Activated T-cell treated with anti-CD3 and anti-CD28 coated beads, Interleukin-2, amount 50 U/mL, for 24 hours (primary cell): ENCODE results near the gene USP34.

Source experiments
- DNase-seq: peaks from one replicate; pipeline ENCODE4 v3.0.0-alpha.2; 2020
- H3K27ac Mint-ChIP-seq: 2 replicates; pipeline ENCODE4 v1.8.0; 2020; ENCODE audit warnings: mild to moderate bottlenecking, mixed read lengths
- H3K27me3 Mint-ChIP-seq: 2 replicates; pipeline ENCODE4 v1.8.0; 2020; ENCODE audit warnings: mixed read lengths
- H3K36me3 Mint-ChIP-seq: 2 replicates; pipeline ENCODE4 v1.8.0; 2020; ENCODE audit warnings: low read depth, mixed read lengths
- H3K4me1 Mint-ChIP-seq: 2 replicates; pipeline ENCODE4 v1.8.0; 2020; ENCODE audit warnings: low read depth, mixed read lengths
- H3K4me3 Mint-ChIP-seq: 2 replicates; pipeline ENCODE4 v1.8.0; 2020; ENCODE audit warnings: mild to moderate bottlenecking, moderate library complexity, mixed read lengths
- H3K9me3 Mint-ChIP-seq: 2 replicates; pipeline ENCODE4 v1.8.0; 2020; ENCODE audit warnings: mixed read lengths

USP34 gene

DNA sequence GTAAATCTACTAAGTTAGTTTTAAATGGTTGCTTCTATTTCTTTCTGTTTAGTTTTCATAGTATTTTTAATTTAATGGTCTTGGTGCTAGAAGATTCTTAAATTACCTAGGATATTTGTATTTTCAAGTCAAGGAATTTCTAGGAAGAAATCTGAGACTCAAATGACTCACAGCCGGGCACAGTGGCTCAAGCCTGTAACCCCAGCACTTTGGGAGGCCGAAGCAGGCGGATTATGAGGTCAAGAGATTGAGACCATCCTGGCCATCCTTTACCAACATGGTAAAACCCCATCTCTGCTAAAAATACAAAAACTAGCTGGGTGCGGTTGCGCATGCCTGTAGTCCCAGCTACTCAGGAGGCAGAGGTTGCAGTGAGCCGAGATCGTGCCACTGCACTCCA lies 213.4 kb downstream of the USP34 start:
- DNase-seq: no peak
- H3K36me3 Mint-ChIP-seq: peaks cover 85% of the 10 kb centered on the region
- H3K9me3 Mint-ChIP-seq: no peaks in the 10 kb centered on the region
- H3K27me3 Mint-ChIP-seq: no peaks in the 10 kb centered on the region
- H3K27ac Mint-ChIP-seq: peak overlapping the region; percentile 23
- no peak overlapping the region for H3K4me3 Mint-ChIP-seq
- peaks cover 16% of the 10 kb centered on the region for H3K4me1 Mint-ChIP-seq

DNA sequence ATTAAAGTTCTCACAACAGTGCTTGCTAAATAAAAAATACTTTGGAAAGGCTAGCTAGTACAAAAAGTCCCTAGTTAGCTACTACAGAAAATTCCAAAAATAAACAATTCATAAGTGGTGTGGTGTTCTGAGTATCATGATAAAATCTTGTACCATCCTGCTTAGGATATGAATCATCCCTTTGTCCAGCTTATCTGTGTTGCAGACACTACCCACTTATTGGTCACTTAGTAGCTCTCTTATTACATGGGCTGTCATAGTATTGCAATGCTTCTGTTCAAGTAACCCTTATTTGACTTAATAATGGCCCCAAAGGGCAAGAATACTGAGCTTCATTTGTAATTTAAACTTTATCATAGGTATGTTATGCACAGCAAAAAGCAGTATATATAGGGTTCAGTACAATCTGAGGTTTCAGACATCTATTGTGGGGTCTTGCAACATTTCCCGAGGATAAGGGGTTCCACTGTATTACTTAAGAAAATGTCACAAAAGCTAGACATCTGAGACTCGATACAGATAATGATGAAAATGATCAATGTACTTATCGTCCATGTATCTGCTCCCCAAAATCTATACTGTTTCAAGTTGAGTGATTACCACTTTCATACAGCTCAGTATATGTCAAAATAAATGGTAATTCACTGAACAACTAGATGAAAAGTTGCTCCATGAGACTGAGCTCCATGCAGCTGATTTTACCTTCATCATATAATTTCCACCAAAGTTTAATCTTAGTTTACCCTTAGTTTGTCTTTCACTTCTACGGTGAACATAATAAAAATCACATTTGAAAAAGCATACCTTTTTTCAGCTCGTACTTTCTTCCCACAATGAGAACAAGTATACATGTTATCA lies 215.1 kb downstream of the USP34 start:
- Mint-ChIP-seq H3K36me3 (peaks cover 84% of the 10 kb centered on the region), H3K4me3 (no peak overlapping the region), H3K27me3 (no peaks in the 10 kb centered on the region), H3K27ac (peak overlapping the region; percentile 56), H3K9me3 (no peaks in the 10 kb centered on the region), H3K4me1 (peaks cover 15% of the 10 kb centered on the region)
- DNase-seq: no peak

DNA sequence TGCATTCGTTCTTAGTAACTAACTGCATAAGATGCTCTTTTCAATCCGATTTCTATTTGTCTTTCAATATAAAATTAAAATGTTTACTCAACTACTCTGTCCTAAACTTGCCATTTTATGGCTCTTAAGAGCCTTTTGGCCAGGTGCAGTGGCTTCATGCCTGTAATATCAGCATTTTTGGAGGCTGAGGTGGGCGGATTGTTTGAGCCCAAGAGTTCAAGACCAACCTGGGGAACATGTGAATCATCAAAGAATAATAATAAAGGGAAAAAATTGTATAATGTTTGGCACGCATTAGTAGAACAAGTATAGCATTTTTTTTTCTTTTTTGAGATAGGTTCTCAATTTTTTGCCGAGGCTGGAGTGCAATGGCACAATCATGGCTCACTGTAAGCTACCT lies 216.4 kb downstream of the USP34 start:
- Mint-ChIP-seq H3K27me3 (no peaks in the 10 kb centered on the region), H3K36me3 (peaks cover 90% of the 10 kb centered on the region), H3K27ac (no peak overlapping the region), H3K4me1 (peaks cover 15% of the 10 kb centered on the region), H3K4me3 (no peak overlapping the region), H3K9me3 (no peaks in the 10 kb centered on the region)
- no peak for DNase-seq

DNA sequence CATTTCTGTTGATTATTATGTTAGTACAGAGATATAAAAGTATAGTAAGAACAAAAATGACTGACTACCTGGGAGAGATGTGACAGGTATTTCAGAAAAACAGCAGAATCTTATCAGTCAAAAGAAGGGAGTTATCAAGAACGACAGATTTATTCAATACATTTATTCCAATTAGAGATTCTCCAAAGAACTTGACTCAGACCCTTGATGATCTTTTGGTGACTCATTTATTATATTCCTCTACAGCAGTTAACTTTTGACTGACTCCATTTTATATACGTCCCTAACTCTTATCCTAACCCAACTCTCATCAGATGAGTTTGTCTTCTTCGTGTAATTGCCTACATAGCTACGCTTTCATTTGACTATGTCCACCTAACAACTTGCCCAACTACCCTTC lies 217.8 kb downstream of the USP34 start:
- no peak for DNase-seq

DNA sequence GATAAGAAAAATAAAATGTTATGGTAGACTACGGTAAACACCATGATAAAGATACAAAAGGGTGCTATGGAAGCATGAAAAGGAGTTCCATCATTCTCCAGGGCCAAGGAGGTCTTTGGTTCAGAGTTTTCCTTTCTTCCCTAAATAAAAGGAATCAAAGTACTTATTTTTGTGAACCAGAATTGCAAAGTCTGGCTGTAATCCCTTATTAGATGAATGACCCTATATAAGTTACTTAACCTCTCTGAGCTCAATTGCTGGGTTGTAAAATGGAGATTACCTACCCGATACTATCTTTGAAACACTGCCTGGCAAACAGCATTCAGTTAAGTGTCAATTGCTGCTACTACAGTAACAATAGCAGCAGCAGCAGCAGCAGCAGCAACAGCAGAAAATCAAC lies 218.9 kb downstream of the USP34 start:
- no peak for DNase-seq
- Mint-ChIP-seq H3K4me3 (no peak overlapping the region), H3K9me3 (no peaks in the 10 kb centered on the region), H3K4me1 (peaks cover 15% of the 10 kb centered on the region), H3K27ac (no peak overlapping the region), H3K36me3 (peaks cover 89% of the 10 kb centered on the region), H3K27me3 (no peaks in the 10 kb centered on the region)

More for the DNA sequence above, 217.8 kb downstream of the USP34 start:
- Mint-ChIP-seq H3K4me1 (peaks cover 15% of the 10 kb centered on the region), H3K27ac (peak overlapping the region; percentile 64), H3K27me3 (no peaks in the 10 kb centered on the region), H3K36me3 (peaks cover 89% of the 10 kb centered on the region), H3K4me3 (no peak overlapping the region), H3K9me3 (no peaks in the 10 kb centered on the region)

DNA sequence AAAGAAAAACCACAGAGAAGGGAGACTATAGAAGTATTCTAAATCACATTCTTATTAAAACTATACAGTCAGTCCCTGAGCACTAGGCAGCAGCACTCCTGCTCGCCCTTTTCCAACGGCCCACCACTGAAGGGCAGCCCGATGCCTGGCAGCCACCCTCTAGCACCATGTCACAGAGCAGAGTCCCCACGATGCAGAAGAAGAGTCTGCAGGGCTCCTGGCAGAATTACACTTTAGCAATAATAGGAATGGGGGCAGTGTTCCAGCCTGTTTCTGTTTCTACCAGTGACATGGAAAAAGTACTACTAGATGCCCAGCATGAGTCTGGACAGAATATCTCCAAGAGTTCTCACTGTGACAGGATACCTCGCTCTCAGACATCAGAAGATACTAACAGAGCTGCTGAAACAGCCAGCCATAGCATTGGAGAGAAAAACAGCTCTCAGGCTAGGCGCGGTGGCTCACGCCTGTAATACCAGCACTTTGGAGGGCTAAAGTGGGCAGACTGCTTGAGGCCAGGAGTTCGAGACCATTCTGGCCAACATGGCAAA lies 221.3 kb downstream of the USP34 start:
- no peak for DNase-seq
- Mint-ChIP-seq H3K36me3 (peaks cover 83% of the 10 kb centered on the region), H3K27ac (no peak overlapping the region), H3K9me3 (no peaks in the 10 kb centered on the region), H3K4me1 (peaks cover 8% of the 10 kb centered on the region), H3K27me3 (no peaks in the 10 kb centered on the region), H3K4me3 (no peak overlapping the region)

DNA sequence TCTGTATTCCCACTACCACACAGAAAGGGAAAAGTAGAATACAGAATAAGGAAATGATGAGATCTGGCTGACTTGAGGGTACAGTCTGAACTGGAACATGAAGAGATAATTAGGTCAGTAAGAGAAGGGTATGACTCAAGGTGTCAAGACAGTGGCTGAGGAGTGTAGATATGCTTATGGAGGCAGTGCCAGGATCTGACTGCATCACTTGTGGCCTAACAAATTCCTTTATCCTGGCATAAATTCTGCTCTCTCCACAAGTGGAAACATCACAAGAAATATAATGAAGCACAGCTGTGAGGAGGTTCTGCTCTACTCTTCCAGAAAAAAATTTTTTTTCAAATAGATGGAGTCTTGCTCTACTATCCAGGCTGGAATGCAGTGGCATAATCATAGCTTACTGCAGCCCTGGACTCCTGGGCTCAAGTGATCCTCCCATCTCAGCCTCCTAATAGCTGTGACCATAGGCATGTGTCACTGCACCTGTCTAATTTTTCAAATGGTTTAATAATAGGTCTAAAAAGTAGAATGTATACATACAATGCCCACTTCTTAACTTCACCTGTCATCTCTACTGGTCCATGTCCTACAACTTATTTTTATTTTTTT lies 223.6 kb downstream of the USP34 start:
- H3K4me3 Mint-ChIP-seq: no peak overlapping the region
- no peak for DNase-seq
- H3K4me1 Mint-ChIP-seq: peaks cover 1% of the 10 kb centered on the region
- peaks cover 78% of the 10 kb centered on the region for H3K36me3 Mint-ChIP-seq
- H3K27me3 Mint-ChIP-seq: no peaks in the 10 kb centered on the region
- no peaks in the 10 kb centered on the region for H3K9me3 Mint-ChIP-seq
- peak overlapping the region; percentile 7 for H3K27ac Mint-ChIP-seq

DNA sequence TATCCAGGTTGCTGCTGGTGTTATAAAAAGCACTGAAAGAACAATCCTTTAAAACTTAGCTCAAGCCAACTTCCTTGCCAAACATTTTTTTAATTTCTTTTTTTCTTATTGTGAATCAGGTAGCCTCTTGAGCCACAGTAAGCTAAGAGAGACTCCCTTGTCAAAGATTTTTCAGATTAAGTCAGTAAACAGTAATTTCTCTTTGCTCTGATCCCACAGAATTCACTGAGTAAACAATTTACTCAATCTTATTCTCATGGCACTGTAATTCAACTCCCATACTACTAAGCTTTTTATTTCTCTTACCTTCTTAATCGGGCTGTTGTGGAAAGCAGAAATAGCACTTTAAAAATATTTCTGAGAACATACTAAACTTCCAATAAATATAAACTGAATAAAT lies 226.2 kb downstream of the USP34 start:
- H3K4me1 Mint-ChIP-seq: peaks cover 6% of the 10 kb centered on the region
- no peaks in the 10 kb centered on the region for H3K9me3 Mint-ChIP-seq
- no peak overlapping the region for H3K4me3 Mint-ChIP-seq
- DNase-seq: no peak
- H3K27ac Mint-ChIP-seq: peak overlapping the region; percentile 8
- H3K36me3 Mint-ChIP-seq: peaks cover 77% of the 10 kb centered on the region
- H3K27me3 Mint-ChIP-seq: no peaks in the 10 kb centered on the region

DNA sequence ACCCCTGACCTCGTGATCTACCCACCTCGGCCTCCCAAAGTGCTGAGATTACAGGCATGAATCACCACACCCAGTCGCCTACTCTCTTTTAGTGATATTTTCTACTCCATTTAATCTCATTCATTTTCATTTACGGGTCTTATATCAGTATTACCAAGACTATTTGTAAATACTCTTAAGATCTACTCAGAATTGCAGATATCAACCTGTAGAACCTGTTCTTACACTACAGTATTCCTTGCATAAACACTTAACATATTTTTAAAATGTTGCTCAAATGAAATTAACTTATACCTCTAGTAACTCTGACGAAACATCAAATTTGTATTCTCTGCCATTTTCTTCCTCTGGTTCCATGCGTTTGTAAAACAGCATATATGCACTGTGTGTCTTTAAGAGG lies 229.6 kb downstream of the USP34 start:
- peaks cover 64% of the 10 kb centered on the region for H3K36me3 Mint-ChIP-seq
- H3K9me3 Mint-ChIP-seq: no peaks in the 10 kb centered on the region
- H3K27me3 Mint-ChIP-seq: no peaks in the 10 kb centered on the region
- H3K4me3 Mint-ChIP-seq: no peak overlapping the region
- DNase-seq: no peak
- peaks cover 21% of the 10 kb centered on the region for H3K4me1 Mint-ChIP-seq
- peak overlapping the region; percentile 37 for H3K27ac Mint-ChIP-seq

DNA sequence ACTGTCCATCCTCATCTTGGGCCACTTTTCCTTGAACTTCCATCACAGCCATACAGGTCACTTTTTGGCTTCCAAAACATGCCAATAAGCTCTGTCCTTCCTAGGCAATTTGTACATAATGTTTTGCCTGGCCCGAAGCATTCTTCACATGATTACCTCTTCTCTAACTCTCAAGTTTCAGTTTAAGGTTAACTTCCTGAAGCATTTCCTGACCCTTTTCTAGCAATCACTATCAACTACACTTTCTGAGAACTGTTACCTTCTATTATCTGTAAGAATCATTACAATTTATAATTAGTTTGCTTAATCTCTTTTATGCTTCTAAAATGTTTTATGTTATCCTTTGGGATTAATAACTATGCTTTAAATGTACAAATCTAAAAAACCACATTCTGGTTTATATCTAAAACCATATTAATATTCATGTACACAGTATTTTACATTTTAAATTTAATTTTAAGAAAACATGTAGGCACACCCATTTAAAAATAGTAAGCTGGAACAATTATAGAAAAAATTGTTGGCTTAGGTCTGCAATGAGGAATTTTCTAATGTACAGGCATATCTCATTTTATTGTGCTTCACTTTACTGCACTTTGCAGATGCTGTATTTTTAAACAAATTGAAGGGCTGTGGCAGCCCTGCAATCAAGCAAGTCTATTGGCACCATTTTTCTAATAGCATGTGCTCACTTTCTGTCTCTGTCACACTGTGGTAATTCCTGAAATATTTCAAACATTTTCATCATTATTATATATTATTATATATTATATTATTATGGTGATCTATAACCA lies 232.5 kb downstream of the USP34 start:
- no peak for DNase-seq
- Mint-ChIP-seq H3K9me3 (no peaks in the 10 kb centered on the region), H3K27ac (peak overlapping the region; percentile 68), H3K4me3 (no peak overlapping the region), H3K27me3 (no peaks in the 10 kb centered on the region), H3K4me1 (peaks cover 22% of the 10 kb centered on the region), H3K36me3 (peaks cover 62% of the 10 kb centered on the region)

DNA sequence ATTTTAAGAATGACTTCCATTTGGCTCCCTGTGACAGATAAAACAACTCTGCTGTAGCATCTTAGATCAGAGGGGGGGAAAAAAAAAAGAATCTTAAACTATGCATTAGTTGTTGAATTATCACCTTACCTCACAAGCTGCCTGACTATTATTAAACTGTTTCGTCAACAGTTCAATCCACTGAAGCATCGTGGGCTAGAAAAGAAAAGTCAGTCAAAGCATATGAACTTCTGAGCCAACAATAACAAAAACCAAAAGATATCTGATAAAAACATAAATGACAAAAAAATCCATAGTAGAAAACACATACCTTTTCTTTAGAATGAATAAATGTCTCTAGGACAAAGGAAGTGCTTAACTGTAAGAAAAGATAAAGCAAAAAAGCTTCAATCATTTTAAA lies 235.2 kb downstream of the USP34 start:
- peaks cover 69% of the 10 kb centered on the region for H3K36me3 Mint-ChIP-seq
- no peaks in the 10 kb centered on the region for H3K9me3 Mint-ChIP-seq
- H3K4me3 Mint-ChIP-seq: no peak overlapping the region
- no peak for DNase-seq
- no peaks in the 10 kb centered on the region for H3K27me3 Mint-ChIP-seq
- peak overlapping the region; percentile 66 for H3K27ac Mint-ChIP-seq
- peaks cover 17% of the 10 kb centered on the region for H3K4me1 Mint-ChIP-seq

DNA sequence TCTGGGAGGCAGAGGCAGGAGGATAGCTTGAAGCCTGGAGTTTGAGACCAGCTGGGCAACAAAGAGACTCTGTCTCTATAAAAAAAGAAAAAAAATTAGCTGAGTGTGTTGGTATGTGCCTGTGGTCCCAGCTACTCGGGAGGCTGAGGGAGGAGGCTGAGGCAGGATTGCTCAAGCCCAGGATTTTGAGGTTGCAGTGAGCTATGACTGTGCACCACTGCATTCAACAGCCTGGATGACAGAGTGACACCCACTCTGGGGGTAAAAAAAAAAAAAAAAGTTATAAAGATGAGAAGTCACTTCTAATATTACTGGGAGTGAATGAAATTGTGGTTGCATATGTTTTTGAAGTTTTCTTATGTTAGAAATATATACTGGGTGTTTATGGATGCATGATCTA lies 237.3 kb downstream of the USP34 start:
- H3K4me3 Mint-ChIP-seq: no peak overlapping the region
- no peaks in the 10 kb centered on the region for H3K9me3 Mint-ChIP-seq
- H3K4me1 Mint-ChIP-seq: peaks cover 6% of the 10 kb centered on the region
- H3K27me3 Mint-ChIP-seq: no peaks in the 10 kb centered on the region
- peaks cover 73% of the 10 kb centered on the region for H3K36me3 Mint-ChIP-seq
- H3K27ac Mint-ChIP-seq: peak overlapping the region; percentile 57
- DNase-seq: no peak

DNA sequence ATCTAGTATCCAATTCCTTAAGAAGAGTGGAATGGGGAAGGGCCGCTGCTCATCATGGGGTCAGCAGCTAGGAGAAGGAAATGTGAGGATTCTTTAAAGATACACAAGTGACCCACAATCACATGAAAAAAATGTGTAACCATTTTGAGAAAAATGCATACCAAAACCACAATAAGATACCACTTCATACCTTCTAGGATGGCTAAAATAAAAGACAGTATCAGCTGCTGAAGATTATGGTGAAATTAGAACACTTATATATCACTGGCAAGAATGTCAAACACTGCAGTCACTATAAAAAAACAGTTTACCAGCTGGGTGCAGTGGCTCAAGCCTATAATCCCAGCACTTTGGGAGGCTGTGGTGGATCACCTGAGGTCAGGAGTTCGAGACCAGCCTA lies 241.0 kb downstream of the USP34 start:
- H3K9me3 Mint-ChIP-seq: no peaks in the 10 kb centered on the region
- peaks cover 88% of the 10 kb centered on the region for H3K36me3 Mint-ChIP-seq
- H3K4me1 Mint-ChIP-seq: peaks cover 4% of the 10 kb centered on the region
- no peak overlapping the region for H3K4me3 Mint-ChIP-seq
- H3K27ac Mint-ChIP-seq: no peak overlapping the region
- H3K27me3 Mint-ChIP-seq: no peaks in the 10 kb centered on the region
- DNase-seq: no peak

DNA sequence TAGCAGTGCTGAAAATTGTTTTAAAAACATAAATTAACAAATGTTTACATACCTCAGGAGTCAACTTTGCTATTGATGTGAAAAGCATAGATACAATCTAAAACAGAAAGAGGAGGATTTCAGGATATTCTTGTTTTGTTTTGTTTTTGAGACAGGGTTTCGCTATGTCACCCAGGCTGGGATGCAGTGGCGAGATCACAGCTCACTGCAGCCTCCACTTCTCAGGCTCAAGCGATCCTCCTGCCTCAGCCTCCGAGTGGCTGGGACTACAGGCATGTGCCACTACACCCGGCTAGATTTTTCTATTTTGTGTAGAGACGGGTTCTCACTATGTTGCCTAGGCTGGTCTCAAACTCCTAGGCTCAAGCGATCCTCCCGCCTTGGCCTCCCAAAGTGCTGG lies 248.3 kb downstream of the USP34 start:
- peaks cover 4% of the 10 kb centered on the region for H3K4me1 Mint-ChIP-seq
- no peak overlapping the region for H3K4me3 Mint-ChIP-seq
- no peak overlapping the region for H3K27ac Mint-ChIP-seq
- peaks cover 87% of the 10 kb centered on the region for H3K36me3 Mint-ChIP-seq
- no peak for DNase-seq
- H3K9me3 Mint-ChIP-seq: no peaks in the 10 kb centered on the region
- H3K27me3 Mint-ChIP-seq: no peaks in the 10 kb centered on the region
